Loucy (cell line): ENCODE data around the gene IGFBP3.

Experiments used
- H2AFZ ChIP-seq: fragments of 200-600 bp; sonication (generic); 2 replicates; pipeline ENCODE4 v1.6.0; 2016; ENCODE audit warnings: antibody characterized with exemption, mild to moderate bottlenecking, low read length, moderate library complexity
- H3F3A ChIP-seq: fragments of 200-600 bp; 2 replicates; pipeline ENCODE4 v1.6.0; 2016; ENCODE audit warnings: antibody characterized with exemption, low read depth, mild to moderate bottlenecking
- H3K27me3 ChIP-seq: fragments of 200-600 bp; sonication (generic); 2 replicates; pipeline ENCODE4 v1.6.1; 2014; ENCODE audit warnings: low read length, mild to moderate bottlenecking; ENCODE audit not compliant: insufficient read depth, poor library complexity, severe bottlenecking
- H3K36me3 ChIP-seq: fragments of 200-600 bp; sonication (generic); 2 replicates; pipeline ENCODE4 v1.6.1; 2016; ENCODE audit warnings: low read length; ENCODE audit not compliant: insufficient read depth
- H3K4me1 ChIP-seq: fragments of 200-600 bp; sonication (generic); 2 replicates; pipeline ENCODE4 v1.5.1; 2014; ENCODE audit warnings: low read length, mild to moderate bottlenecking; ENCODE audit not compliant: insufficient read depth, poor library complexity, severe bottlenecking
- H3K4me2 ChIP-seq: fragments of 200-600 bp; sonication (generic); 2 replicates; pipeline ENCODE4 v1.6.0; 2014; ENCODE audit warnings: antibody characterized with exemption, low read length, low read depth, mild to moderate bottlenecking; ENCODE audit not compliant: poor library complexity, severe bottlenecking
- H3K4me3 ChIP-seq: fragments of 200-600 bp; sonication (generic); 2 replicates; pipeline ENCODE4 v1.5.1; 2014; ENCODE audit warnings: low read length, mild to moderate bottlenecking, mixed read lengths; ENCODE audit not compliant: poor library complexity, severe bottlenecking
- H3K79me2 ChIP-seq: fragments of 200-600 bp; sonication (generic); 2 replicates; pipeline ENCODE4 v1.6.1; 2014; ENCODE audit warnings: low read length; ENCODE audit not compliant: insufficient read depth
- H3K9ac ChIP-seq: fragments of 200-600 bp; sonication (generic); 2 replicates; pipeline ENCODE4 v1.6.0; 2014; ENCODE audit warnings: mild to moderate bottlenecking, low read depth, low read length, moderate library complexity; ENCODE audit not compliant: poor library complexity, severe bottlenecking
- H3K9me2 ChIP-seq: fragments of 200-600 bp; sonication (generic); replicated peaks from 2 replicates; pipeline ENCODE4 v1.6.1; 2016; ENCODE audit warnings: low read depth, low read length, mixed read lengths
- H3K9me3 ChIP-seq: fragments of 200-600 bp; sonication (generic); 2 replicates; pipeline ENCODE4 v1.6.1; 2014; ENCODE audit warnings: mild to moderate bottlenecking, antibody characterized with exemption, low read length, low read depth; ENCODE audit not compliant: insufficient read depth
- H4K20me1 ChIP-seq: fragments of 200-600 bp; sonication (generic); 2 replicates; pipeline ENCODE4 v1.6.0; 2014; ENCODE audit warnings: antibody characterized with exemption, low read length, mild to moderate bottlenecking; ENCODE audit not compliant: insufficient read depth, poor library complexity, severe bottlenecking
- CTCF ChIP-seq: fragments of 200-600 bp; sonication (generic); conservative IDR thresholded peaks from 2 replicates; pipeline ENCODE4 v1.5.1; 2014; ENCODE audit warnings: mild to moderate bottlenecking, antibody characterized with exemption, low read length
- EZH2phosphoT487 ChIP-seq: fragments of 200-600 bp; IDR thresholded peaks from 2 replicates; pipeline ENCODE4 v1.6.1; 2018; ENCODE audit warnings: antibody characterized with exemption, mild to moderate bottlenecking, moderate library complexity, borderline replicate concordance

IGFBP3 gene

GRCh38 chr7:45920502-45921380, at the start of gene IGFBP3:
Gene IGFBP3, minus strand, starts transcription at chr7:45921272. Its CDS starts 132 bp downstream, at chr7:45921140.
- no peaks in the 10 kb centered on the region for H3K27me3 ChIP-seq
- H3K9me3 ChIP-seq: no peaks in the 10 kb centered on the region
- H3K4me3 ChIP-seq: no peak within 1 kb of the TSS
- H3K9me2 ChIP-seq: no peaks in the 10 kb centered on the region
- H3K4me2 ChIP-seq: no peak within 1 kb of the TSS
- H3K36me3 ChIP-seq: no peaks in the 10 kb centered on the region
- H3K4me1 ChIP-seq: no peaks in the 10 kb centered on the region
- no peak within 1 kb of the TSS for H2AFZ ChIP-seq
- no peak within 1 kb of the TSS for H3K9ac ChIP-seq
- no peaks in the 10 kb centered on the region for H3K79me2 ChIP-seq
- no peak for TF ChIP-seq CTCF
- TF ChIP-seq EZH2phosphoT487: no peak
- H4K20me1 ChIP-seq: no peaks in the 10 kb centered on the region
- H3F3A ChIP-seq: no peaks in the 10 kb centered on the region

- TF ChIP-seq EZH2phosphoT487 (no peak), CTCF (no peak)
- Histone ChIP-seq H3K9me2 (no peaks in the 10 kb centered on the region), H3K4me2 (no peak overlapping the region), H4K20me1 (no peaks in the 10 kb centered on the region), H3K9me3 (peaks cover 3% of the 10 kb centered on the region; the same call in 1 of the 2 replicates), H3K27me3 (no peaks in the 10 kb centered on the region), H3F3A (no peaks in the 10 kb centered on the region), H3K4me3 (no peak overlapping the region), H3K36me3 (no peaks in the 10 kb centered on the region), H3K9ac (no peak overlapping the region), H3K4me1 (no peaks in the 10 kb centered on the region), H3K79me2 (no peaks in the 10 kb centered on the region), H2AFZ (no peak overlapping the region)
Measured at GRCh38 chr7:45970454-45970853, 49.4 kb upstream of the IGFBP3 start.

GRCh38 chr7:45969940-45970339, 48.9 kb upstream of the IGFBP3 start:
- Histone ChIP-seq H3K79me2 (no peaks in the 10 kb centered on the region), H3K4me2 (no peak overlapping the region), H3K4me1 (no peaks in the 10 kb centered on the region), H3K27me3 (no peaks in the 10 kb centered on the region), H3K9me2 (no peaks in the 10 kb centered on the region), H3K4me3 (no peak overlapping the region), H2AFZ (no peak overlapping the region), H3K36me3 (no peaks in the 10 kb centered on the region), H3K9ac (no peak overlapping the region), H4K20me1 (no peaks in the 10 kb centered on the region), H3K9me3 (peaks cover 3% of the 10 kb centered on the region; the same call in 1 of the 2 replicates), H3F3A (no peaks in the 10 kb centered on the region)
- TF ChIP-seq CTCF (no peak), EZH2phosphoT487 (no peak)
